Keratinocyte (primary cell): Measurements from ENCODE around the gene IQSEC2. TPM values are rescaled to one million over a fixed set of nuclear protein-coding genes. Genes with fewer than 3 reads are reported as not detected.
A peak's percentile ranks its signal among the peaks of the same experiment; 100 is the strongest.

Experiments used
- DNase-seq: peaks from one replicate; pipeline ENCODE4 v3.0.0-alpha.2; 2011; ENCODE audit warnings: low read depth, missing footprints, low spot score
- FAIRE-seq: peaks from 2 replicates; lab custom pipeline; 2011; peaks lifted over from hg19 to GRCh38; lab: Jason Lieb, UNC
- H2AFZ ChIP-seq: 2 replicates; pipeline ENCODE4 v1.6.0; 2012; ENCODE audit warnings: low read length, control low read depth, inconsistent platforms; ENCODE audit not compliant: control insufficient read depth
- H3K27ac ChIP-seq: 2 replicates; pipeline ENCODE4 v1.5.1; 2011; ENCODE audit warnings: low read length; ENCODE audit not compliant: control insufficient read depth, insufficient read depth
- H3K27me3 ChIP-seq: 3 replicates; pipeline ENCODE4 v1.6.0; 2011; ENCODE audit warnings: low read length; ENCODE audit not compliant: control insufficient read depth, insufficient read depth; ENCODE audit errors: extremely low read depth
- H3K36me3 ChIP-seq, 2 experiments: 2 replicates in 1 of 2; 3 replicates in 1 of 2; pipeline ENCODE4 v1.5.1; 2011; ENCODE audit warnings: low read length in 2 of 2, mild to moderate bottlenecking in 1 of 2; ENCODE audit not compliant: control insufficient read depth in 2 of 2, insufficient read depth in 2 of 2; ENCODE audit errors: extremely low read depth in 1 of 2
- H3K4me1 ChIP-seq: 3 replicates; pipeline ENCODE4 v1.5.1; 2011; ENCODE audit warnings: low read length; ENCODE audit not compliant: control insufficient read depth, insufficient read depth; ENCODE audit errors: extremely low read depth
- H3K4me2 ChIP-seq: 3 replicates; pipeline ENCODE4 v1.6.0; 2011; ENCODE audit warnings: low read depth, low read length; ENCODE audit not compliant: control insufficient read depth, insufficient read depth; ENCODE audit errors: extremely low read depth
- H3K4me3 ChIP-seq, 3 experiments: fragments of 200-600 bp in 1 of 3; sonication (generic) in 1 of 3; 2 replicates in 2 of 3; 3 replicates in 1 of 3; pipeline ENCODE4 v1.5.1; 2011 to 2016; ENCODE audit warnings: low read length in 3 of 3, mild to moderate bottlenecking in 3 of 3, control low read depth in 2 of 3, inconsistent platforms in 1 of 3, low read depth in 1 of 3, mixed read lengths in 1 of 3, mixed run types in 1 of 3, moderate library complexity in 1 of 3; ENCODE audit not compliant: control insufficient read depth in 2 of 3, insufficient read depth in 2 of 3; ENCODE audit errors: extremely low read depth in 1 of 3
- H3K79me2 ChIP-seq: 2 replicates; pipeline ENCODE4 v1.6.0; 2012; ENCODE audit warnings: low read length; ENCODE audit not compliant: control insufficient read depth, insufficient read depth
- H3K9ac ChIP-seq: 3 replicates; pipeline ENCODE4 v1.6.0; 2011; ENCODE audit warnings: low read length; ENCODE audit not compliant: control insufficient read depth, insufficient read depth; ENCODE audit errors: extremely low read depth
- H3K9me1 ChIP-seq: 3 replicates; pipeline ENCODE4 v1.6.0; 2011; ENCODE audit warnings: low read length; ENCODE audit not compliant: control insufficient read depth, insufficient read depth; ENCODE audit errors: extremely low read depth
- H3K9me3 ChIP-seq: 2 replicates; pipeline ENCODE4 v1.5.1; 2012; ENCODE audit warnings: low read depth, low read length; ENCODE audit not compliant: control insufficient read depth
- H4K20me1 ChIP-seq: 3 replicates; pipeline ENCODE4 v1.6.0; 2011; ENCODE audit warnings: low read length; ENCODE audit not compliant: control insufficient read depth, insufficient read depth; ENCODE audit errors: extremely low read depth
- CTCF ChIP-seq, 3 experiments: IDR thresholded peaks in 1 of 3; conservative IDR thresholded peaks in 1 of 3; optimal IDR thresholded peaks in 1 of 3; 2 replicates in 2 of 3; 3 replicates in 1 of 3; pipeline versions ENCODE3 to v1.5.1; 2011; ENCODE audit warnings: low read length in 3 of 3, mild to moderate bottlenecking in 3 of 3, moderate library complexity in 2 of 3, control low read depth in 1 of 3, inconsistent platforms in 1 of 3; ENCODE audit not compliant: insufficient read depth in 2 of 3; ENCODE audit errors: extremely low read depth in 1 of 3
- EZH2 ChIP-seq: IDR thresholded peaks from one replicate; pipeline ENCODE4 v1.6.1; 2012; ENCODE audit warnings: inconsistent platforms, mild to moderate bottlenecking, low read length, moderate library complexity
- dilution Hi-C: fragments of 300-500 bp; cut with MboI; formaldehyde crosslinking; loops from one replicate; pipeline ENCODE4 v1.7.0; 2020; ENCODE audit warnings: low sequenced_read_pairs; ENCODE audit not compliant: extremely low pct_ligation_motif_present
- polyA plus RNA-seq, 5 experiments: library from polyadenylated mRNA; depleted of rRNA in 3 of 5; stranded (reverse) in 3 of 5; stranded (forward) in 1 of 5; unstranded in 1 of 5; fragments of >200 nt; gene quantifications; 1 replicate in 1 of 5; 2 replicates in 3 of 5; 3 replicates in 1 of 5; pipeline versions ENCODE4 v1.2.1 to v1.2.3, GENCODE V29; 2011 to 2012; ENCODE audit warnings: missing spikeins in 2 of 5, low read depth in 1 of 5, low replicate concordance in 1 of 5

The IQSEC2 gene
- polyA plus RNA-seq, 1 donor (not counting 4 experiments of a cell fraction or from before 2014, with no cell fraction given): 4.7 TPM

- TF ChIP-seq EZH2 (no peak), CTCF (optimal IDR thresholded peaks at IDR 0.05 in 1 of 3, IDR thresholded peaks at IDR 0.05 in 1 of 3, conservative IDR thresholded peaks at IDR 0.05 in 1 of 3; ENCODE audit: extremely low read depth in 1 of 3, insufficient read depth in 2 of 3, low read length in 3 of 3) (no peak)
- DNase-seq (no peak), FAIRE-seq (no peak)
- Histone ChIP-seq H3K9me3 (no peaks in the 10 kb centered on the region), H2AFZ (no peak overlapping the region), H4K20me1 (no peaks in the 10 kb centered on the region), H3K9me1 (no peaks in the 10 kb centered on the region), H3K4me2 (no peak overlapping the region), H3K27ac (no peak overlapping the region), H3K4me3 (no peak overlapping the region), H3K79me2 (no peaks in the 10 kb centered on the region), H3K9ac (no peak overlapping the region), H3K4me1 (peaks cover 11% of the 10 kb centered on the region), H3K36me3 (no peaks in the 10 kb centered on the region), H3K27me3 (peaks cover 11% of the 10 kb centered on the region)
- dilution Hi-C loops: no loop called here
Measured at GRCh38 chrX:53288189-53288588, 6.8 kb upstream of the IQSEC2 start.

GRCh38 chrX:53287493-53288138 lies 6.2 kb upstream of the IQSEC2 start:
- DNase-seq (no peak), FAIRE-seq (peak; percentile 68)
- Histone ChIP-seq H3K4me2 (peak overlapping the region; percentile 38), H2AFZ (no peak overlapping the region), H3K9ac (no peak overlapping the region), H3K9me3 (no peaks in the 10 kb centered on the region), H3K9me1 (no peaks in the 10 kb centered on the region), H3K4me3 (no peak overlapping the region), H3K36me3 (no peaks in the 10 kb centered on the region), H4K20me1 (no peaks in the 10 kb centered on the region), H3K4me1 (peaks cover 11% of the 10 kb centered on the region), H3K27ac (no peak overlapping the region), H3K27me3 (peaks cover 11% of the 10 kb centered on the region), H3K79me2 (no peaks in the 10 kb centered on the region)
- dilution Hi-C loops: no loop called here
- TF ChIP-seq EZH2: no peak
- TF ChIP-seq CTCF (optimal IDR thresholded peaks at IDR 0.05 in 1 of 3, IDR thresholded peaks at IDR 0.05 in 1 of 3, conservative IDR thresholded peaks at IDR 0.05 in 1 of 3; ENCODE audit: extremely low read depth in 1 of 3, insufficient read depth in 2 of 3, low read length in 3 of 3): no peak
